NT2/D1 (cell line): ENCODE results near the gene GNG7.
"Not testable (repeated sequence)": the region's sequence is repeated elsewhere in the genome, so short reads cannot be mapped to it uniquely, and the experiment has no call there.

Experiments
- DNase-seq: peaks from one replicate; pipeline ENCODE4 v3.0.0-alpha.2; 2011; ENCODE audit warnings: low read depth, low spot score
- H3K27me3 ChIP-seq: 2 replicates; pipeline ENCODE4 v1.6.0; 2011; ENCODE audit warnings: mild to moderate bottlenecking; ENCODE audit not compliant: insufficient read length, insufficient read depth
- H3K36me3 ChIP-seq: 2 replicates; pipeline ENCODE4 v1.6.1; 2011; ENCODE audit warnings: mild to moderate bottlenecking, low read length, mixed read lengths; ENCODE audit not compliant: insufficient read depth, insufficient read length
- H3K4me1 ChIP-seq: 2 replicates; pipeline ENCODE4 v1.5.1; 2011; ENCODE audit not compliant: insufficient read depth, insufficient read length
- H3K4me3 ChIP-seq: 2 replicates; pipeline ENCODE4 v1.5.1; 2011; ENCODE audit warnings: low read depth; ENCODE audit not compliant: insufficient read length
- H3K9ac ChIP-seq: 2 replicates; pipeline ENCODE4 v1.6.0; 2011; ENCODE audit warnings: low read depth; ENCODE audit not compliant: insufficient read length
- H3K9me3 ChIP-seq: 2 replicates; pipeline ENCODE4 v1.5.1; 2011; ENCODE audit warnings: mild to moderate bottlenecking, low read length; ENCODE audit not compliant: insufficient read depth
- SUZ12 ChIP-seq: IDR thresholded peaks from 2 replicates; pipeline ENCODE4 v1.6.1; 2011; ENCODE audit not compliant: insufficient read length, insufficient read depth; ENCODE audit errors: extremely low read depth
- YY1 ChIP-seq: IDR thresholded peaks from 2 replicates; pipeline ENCODE4 v1.6.1; 2011; ENCODE audit not compliant: insufficient read length, insufficient read depth
- ZNF274 ChIP-seq: IDR thresholded peaks from 2 replicates; pipeline ENCODE4 v1.6.1; 2011; ENCODE audit warnings: mild to moderate bottlenecking, low read depth, low read length

The GNG7 gene

DNA sequence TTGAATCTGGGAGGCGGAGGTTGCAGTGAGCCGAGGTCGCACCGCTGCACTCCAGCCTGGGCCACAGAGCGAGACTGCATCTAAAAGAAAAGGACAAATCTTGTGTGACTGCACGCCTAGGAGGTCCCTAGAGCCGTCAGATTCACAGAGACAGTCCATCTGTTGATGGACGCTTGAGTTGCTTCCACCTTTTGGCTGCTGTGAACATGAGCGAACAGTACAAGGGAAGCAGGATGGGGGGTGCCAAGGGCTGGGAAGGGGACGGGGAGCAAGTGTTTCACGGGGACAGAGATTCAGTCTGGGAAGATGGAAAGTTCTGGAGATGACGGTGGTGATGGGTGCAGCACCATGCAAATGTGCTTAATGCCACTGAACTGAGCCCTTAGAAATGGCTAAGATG is 78.7 kb downstream of the GNG7 start:
- no peaks in the 10 kb centered on the region for H3K36me3 ChIP-seq
- no peak overlapping the region for H3K4me3 ChIP-seq
- H3K9ac ChIP-seq = no peak overlapping the region
- no peak for DNase-seq
- no peak for TF ChIP-seq ZNF274
- no peak for TF ChIP-seq YY1
- TF ChIP-seq SUZ12 = no peak
- H3K4me1 ChIP-seq = peaks cover 8% of the 10 kb centered on the region
- no peaks in the 10 kb centered on the region for H3K27me3 ChIP-seq
- peaks cover 10% of the 10 kb centered on the region; the same call in 1 of the 2 replicates for H3K9me3 ChIP-seq

DNA sequence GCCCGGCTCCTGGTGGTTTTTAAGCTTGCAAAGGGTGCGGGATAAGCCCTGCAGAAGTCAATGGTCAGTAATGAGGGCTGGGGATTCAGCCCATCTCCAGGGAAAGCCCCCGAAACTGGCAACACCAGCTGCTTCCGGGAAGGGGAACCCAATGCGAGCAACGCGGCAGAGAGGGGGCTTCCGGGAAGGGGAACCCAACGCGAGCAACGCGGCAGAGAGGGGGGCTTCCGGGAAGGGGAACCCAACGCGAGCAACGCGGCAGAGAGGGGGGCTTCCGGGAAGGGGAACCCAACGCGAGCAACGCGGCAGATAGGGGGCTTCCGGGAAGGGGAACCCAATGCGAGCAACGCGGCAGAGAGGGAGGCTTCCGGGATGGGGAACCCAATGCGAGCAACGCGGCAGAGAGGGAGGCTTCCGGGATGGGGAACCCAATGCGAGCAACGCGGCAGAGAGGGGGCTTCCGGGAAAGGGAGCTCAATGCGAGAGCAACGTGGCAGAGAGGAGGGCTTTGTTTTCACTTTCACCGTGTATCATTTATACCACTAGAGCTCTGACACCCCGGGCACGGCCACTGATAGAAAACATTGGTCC is 80.0 kb downstream of the GNG7 start:
- H3K9me3 ChIP-seq, H3K27me3 ChIP-seq, DNase-seq, H3K36me3 ChIP-seq, H3K9ac ChIP-seq, H3K4me3 ChIP-seq, H3K4me1 ChIP-seq: not testable (repeated sequence)

DNA sequence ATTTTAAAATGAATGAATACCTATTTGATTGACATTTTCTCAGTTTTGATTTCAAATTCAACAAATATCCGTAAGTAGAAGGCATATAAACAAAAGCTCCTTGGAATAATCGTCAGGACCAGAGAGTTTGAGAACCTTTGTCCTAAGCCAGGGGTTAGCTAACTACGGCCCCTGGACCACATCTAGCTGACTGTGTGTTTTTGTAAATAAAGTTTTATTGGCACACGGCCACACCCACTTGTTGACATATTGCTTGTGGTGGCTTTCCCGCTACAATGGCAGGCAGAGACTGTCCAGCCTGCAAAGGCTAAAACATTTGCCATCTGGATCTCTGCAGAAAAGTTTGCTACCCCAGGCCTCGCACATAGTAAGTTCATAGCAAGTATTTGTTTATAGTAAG is 83.4 kb downstream of the GNG7 start:
- no peak for DNase-seq
- H3K27me3 ChIP-seq = peaks cover 4% of the 10 kb centered on the region
- no peaks in the 10 kb centered on the region for H3K36me3 ChIP-seq
- peaks cover 11% of the 10 kb centered on the region for H3K4me1 ChIP-seq
- TF ChIP-seq SUZ12 = no peak
- no peak for TF ChIP-seq YY1
- TF ChIP-seq ZNF274 = no peak
- H3K4me3 ChIP-seq = no peak overlapping the region
- H3K9me3 ChIP-seq = peaks cover 9% of the 10 kb centered on the region; the same call in 1 of the 2 replicates
- no peak overlapping the region for H3K9ac ChIP-seq

DNA sequence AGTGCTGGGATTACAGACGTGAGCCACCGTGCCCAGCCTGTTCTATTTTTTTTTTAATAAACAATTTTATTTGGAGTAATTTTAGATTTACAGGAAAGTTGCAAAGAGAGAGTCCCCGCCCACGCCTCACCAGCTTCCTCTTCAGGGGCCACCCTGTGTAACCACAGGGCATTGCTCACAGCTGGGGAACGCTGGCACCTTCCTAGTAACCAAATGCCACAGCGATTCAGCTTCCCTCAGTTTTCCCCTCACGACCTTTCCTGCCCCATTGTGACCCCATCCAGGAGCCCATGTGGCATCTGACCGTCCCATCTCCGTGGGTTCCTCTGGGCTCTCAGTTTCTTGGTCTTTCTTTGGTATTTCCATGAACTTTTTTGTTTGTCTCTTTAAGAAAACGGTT is 83.9 kb downstream of the GNG7 start:
- Histone ChIP-seq H3K4me3 (no peak overlapping the region), H3K4me1 (peaks cover 11% of the 10 kb centered on the region), H3K9me3 (peaks cover 9% of the 10 kb centered on the region; the same call in 1 of the 2 replicates), H3K36me3 (no peaks in the 10 kb centered on the region), H3K27me3 (peaks cover 4% of the 10 kb centered on the region), H3K9ac (no peak overlapping the region)
- no peak for TF ChIP-seq YY1
- DNase-seq = no peak

DNA sequence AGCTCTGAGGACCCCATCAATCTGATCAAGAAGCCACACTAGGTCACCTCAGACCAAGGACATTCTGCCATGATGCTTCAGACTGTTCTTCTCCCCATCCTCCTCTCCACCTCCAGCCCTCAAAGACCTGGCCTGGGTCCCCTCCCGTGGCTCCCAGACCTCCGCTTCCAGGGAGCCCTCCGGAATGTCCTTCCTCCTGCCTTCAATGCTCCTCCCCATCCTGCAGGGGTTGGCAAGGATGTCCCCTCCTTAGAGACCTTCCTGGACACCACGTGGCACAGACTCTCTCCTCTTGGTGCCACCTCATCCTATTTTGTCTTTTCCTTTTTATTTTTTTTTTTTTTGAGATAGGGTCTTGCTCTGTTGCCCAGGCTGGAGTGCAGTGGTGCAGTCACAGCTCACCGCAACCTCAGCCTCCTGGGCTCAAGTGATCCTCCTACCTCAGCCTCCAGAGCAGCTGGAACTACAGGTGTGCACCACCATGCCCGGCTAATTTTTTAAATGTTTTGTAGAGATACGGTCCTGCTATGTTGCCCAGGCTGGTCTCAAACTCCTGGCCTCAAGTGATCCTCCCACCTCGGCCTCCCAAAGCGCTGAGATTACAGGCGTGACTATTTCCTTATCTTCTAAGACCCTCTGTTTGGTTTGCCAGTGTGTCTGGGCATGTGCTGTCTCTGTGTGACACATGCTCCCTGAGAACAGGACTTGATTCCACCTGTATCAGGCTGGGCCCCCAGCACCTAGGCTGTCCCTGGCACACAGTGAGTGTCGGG is 84.9 kb downstream of the GNG7 start:
- Histone ChIP-seq H3K36me3 (no peaks in the 10 kb centered on the region), H3K9me3 (peaks cover 9% of the 10 kb centered on the region; the same call in 1 of the 2 replicates), H3K4me3 (no peak overlapping the region), H3K27me3 (peaks cover 4% of the 10 kb centered on the region), H3K9ac (no peak overlapping the region), H3K4me1 (peaks cover 11% of the 10 kb centered on the region)
- TF ChIP-seq SUZ12 (no peak), ZNF274 (no peak), YY1 (no peak)
- DNase-seq = no peak

DNA sequence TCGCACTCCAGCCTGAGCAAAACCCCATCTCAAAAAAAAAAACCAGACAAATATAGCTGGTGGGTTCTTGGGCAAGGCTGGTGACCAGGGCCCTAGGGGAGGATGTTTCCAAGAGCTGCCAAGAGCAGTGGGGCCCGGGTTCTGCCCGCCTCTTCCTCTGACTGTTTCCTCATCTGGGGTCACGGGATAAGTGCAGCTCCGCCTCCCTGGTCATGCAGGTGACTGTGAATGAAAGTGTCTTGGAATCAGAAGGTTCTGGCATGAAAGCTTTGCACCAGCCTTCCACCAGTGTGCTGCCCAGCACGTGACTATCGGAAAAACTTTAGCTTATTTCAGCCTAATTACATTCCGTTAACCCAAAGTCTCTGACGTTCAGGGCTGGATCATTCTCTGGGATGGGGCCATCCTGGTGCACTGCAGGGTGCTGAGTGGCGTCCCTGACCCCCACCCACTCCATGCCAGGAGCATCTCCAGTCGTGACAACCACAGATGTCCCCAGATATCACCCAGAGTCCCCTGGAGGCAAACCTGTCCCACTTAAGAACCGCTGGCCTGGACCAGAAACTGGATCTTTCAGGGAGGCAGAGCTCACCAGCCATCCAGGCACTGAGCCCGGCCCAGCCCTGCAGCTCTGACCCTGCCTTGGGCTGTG is 85.6 kb downstream of the GNG7 start:
- H3K4me1 ChIP-seq = peaks cover 11% of the 10 kb centered on the region
- H3K9me3 ChIP-seq = peaks cover 9% of the 10 kb centered on the region; the same call in 1 of the 2 replicates
- DNase-seq = no peak
- no peak for TF ChIP-seq YY1
- TF ChIP-seq SUZ12 = no peak
- no peak for TF ChIP-seq ZNF274
- no peak overlapping the region for H3K4me3 ChIP-seq
- H3K27me3 ChIP-seq = peaks cover 4% of the 10 kb centered on the region
- H3K9ac ChIP-seq = no peak overlapping the region
- H3K36me3 ChIP-seq = no peaks in the 10 kb centered on the region

DNA sequence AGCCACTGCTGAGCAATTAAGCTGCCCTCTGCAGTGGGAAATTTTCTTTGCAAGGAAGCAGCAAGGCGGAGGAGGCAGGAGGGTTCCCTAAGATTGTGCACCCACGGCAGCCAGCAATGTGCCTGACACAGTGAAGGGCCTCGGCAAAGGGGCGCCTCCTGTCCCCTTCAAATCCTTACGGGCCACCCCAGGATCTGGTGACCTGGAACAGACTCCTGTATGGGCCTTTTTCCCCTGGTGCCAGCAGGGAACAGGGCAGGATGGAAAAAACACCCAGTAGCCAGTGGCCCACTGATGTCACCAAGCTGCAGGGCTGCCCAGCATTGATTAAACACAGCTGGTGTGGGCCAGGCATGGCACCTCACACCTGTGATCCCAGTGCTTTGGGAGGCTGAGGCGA is 86.7 kb downstream of the GNG7 start:
- peaks cover 9% of the 10 kb centered on the region; the same call in 1 of the 2 replicates for H3K9me3 ChIP-seq
- no peak overlapping the region for H3K4me3 ChIP-seq
- no peak for DNase-seq
- H3K36me3 ChIP-seq = no peaks in the 10 kb centered on the region
- H3K4me1 ChIP-seq = peaks cover 8% of the 10 kb centered on the region
- TF ChIP-seq ZNF274 = no peak
- no peak for TF ChIP-seq YY1
- TF ChIP-seq SUZ12 = no peak
- peaks cover 4% of the 10 kb centered on the region for H3K27me3 ChIP-seq
- H3K9ac ChIP-seq = no peak overlapping the region
